Peyer's patch (tissue), 4 donors: ENCODE results near the gene CYP1A2.

Experiments used
- POLR2A ChIP-seq, 2 donors: fragments of 450-650 bp; IDR thresholded peaks; one replicate each; pipeline ENCODE4 v1.5.1; 2017; ENCODE audit warnings: antibody characterized with exemption in 2 of 2, mild to moderate bottlenecking in 2 of 2, moderate library complexity in 2 of 2
- TF ChIP-seq, protein P1 (sequence below), 6 experiments: fragments of 450-650 bp in 4 of 6; fragments of 200-600 bp in 2 of 6; sonication (generic) in 1 of 6; IDR thresholded peaks; one replicate each; pipeline ENCODE4 v1.5.1; 2017 to 2019; ENCODE audit warnings: antibody characterized with exemption in 6 of 6, mild to moderate bottlenecking in 3 of 6, moderate library complexity in 1 of 6

DNA sequence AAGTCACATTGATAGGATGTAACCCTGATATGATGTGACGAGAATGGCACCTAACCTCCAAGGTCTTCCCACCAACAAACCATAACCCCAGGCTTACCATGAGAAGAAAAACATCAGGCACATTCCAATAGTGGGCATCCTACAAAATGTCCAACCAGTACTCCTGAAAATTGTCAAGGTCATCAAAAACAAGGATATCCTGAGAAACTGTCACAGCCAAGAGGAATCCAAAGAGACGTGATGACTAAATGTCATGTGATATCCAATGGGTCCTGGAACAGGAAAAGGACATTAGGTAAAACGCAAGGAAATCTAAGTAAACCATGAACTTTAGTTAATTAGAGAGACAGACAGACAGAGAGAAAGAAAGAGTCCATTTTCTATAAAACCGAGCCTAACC is 2.3 kb upstream of the CYP1A2 start:
- TF ChIP-seq, protein P1, sequence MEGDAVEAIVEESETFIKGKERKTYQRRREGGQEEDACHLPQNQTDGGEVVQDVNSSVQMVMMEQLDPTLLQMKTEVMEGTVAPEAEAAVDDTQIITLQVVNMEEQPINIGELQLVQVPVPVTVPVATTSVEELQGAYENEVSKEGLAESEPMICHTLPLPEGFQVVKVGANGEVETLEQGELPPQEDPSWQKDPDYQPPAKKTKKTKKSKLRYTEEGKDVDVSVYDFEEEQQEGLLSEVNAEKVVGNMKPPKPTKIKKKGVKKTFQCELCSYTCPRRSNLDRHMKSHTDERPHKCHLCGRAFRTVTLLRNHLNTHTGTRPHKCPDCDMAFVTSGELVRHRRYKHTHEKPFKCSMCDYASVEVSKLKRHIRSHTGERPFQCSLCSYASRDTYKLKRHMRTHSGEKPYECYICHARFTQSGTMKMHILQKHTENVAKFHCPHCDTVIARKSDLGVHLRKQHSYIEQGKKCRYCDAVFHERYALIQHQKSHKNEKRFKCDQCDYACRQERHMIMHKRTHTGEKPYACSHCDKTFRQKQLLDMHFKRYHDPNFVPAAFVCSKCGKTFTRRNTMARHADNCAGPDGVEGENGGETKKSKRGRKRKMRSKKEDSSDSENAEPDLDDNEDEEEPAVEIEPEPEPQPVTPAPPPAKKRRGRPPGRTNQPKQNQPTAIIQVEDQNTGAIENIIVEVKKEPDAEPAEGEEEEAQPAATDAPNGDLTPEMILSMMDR (IDR thresholded peaks at IDR 0.05): no peak
- no peak for TF ChIP-seq POLR2A (IDR thresholded peaks at IDR 0.05)
